Left cardiac atrium (tissue), 4 donors: ENCODE measurements around the gene FURIN. TPM values are rescaled to one million over a fixed set of nuclear protein-coding genes. Genes with fewer than 3 reads are reported as not detected.
"Not testable (repeated sequence)": the region's sequence is repeated elsewhere in the genome, so short reads cannot be mapped to it uniquely, and the experiment has no call there.

ENCODE experiments used
- ATAC-seq, 2 donors: fragments of 200-7000 bp; cut with Tn5 transposase; one replicate each; pipeline ENCODE4 v1.9.1; 2020; ENCODE audit warnings: mild to moderate bottlenecking in 2 of 2, moderate library complexity in 2 of 2
- DNase-seq: peaks from one replicate; pipeline ENCODE4 v3.0.0-alpha.2; 2020
- intact Hi-C, 2 donors: fragments of 100-400 bp; cut with DNase I; formaldehyde crosslinking; loops; one replicate each; pipeline versions ENCODE4 v1.14.1 to v1.15.1; 2022 to 2023
- total RNA-seq, 2 donors: library from RNA; stranded (reverse); fragmentation: NEBNext Ultra II Directional; extraction: Animal tissue kit (Norgen Biotek cat#: 25700); gene quantifications; one replicate each; pipeline ENCODE4 v1.2.1, GENCODE V29; 2021
- donor health status: DM: no; HTN: yes; CAD: no.
- donor health status: DM: no; HTN: yes; CAD: no; lungs with severe emphysema.
- donor health status: DM: yes; HTN: yes; CAD: no.
- donor health status: Dilated cardiomyopathy.

Gene FURIN
- total RNA-seq, 2 donors from 2014 or later = 57.7 to 78.6 TPM

GRCh38 chr15:90922712-90923322 lies 54.4 kb downstream of the FURIN start:
- peak; percentile 2 for DNase-seq
- ATAC-seq, intact Hi-C loops: not testable (repeated sequence)

GRCh38 chr15:90924375-90924774 lies 56.0 kb downstream of the FURIN start:
- ATAC-seq = no peak
- intact Hi-C loops = no loop called here
- no peak for DNase-seq

GRCh38 chr15:90926766-90927165 lies 58.4 kb downstream of the FURIN start:
- ATAC-seq, DNase-seq, intact Hi-C loops: not testable (repeated sequence)

GRCh38 chr15:90928106-90928505 lies 59.7 kb downstream of the FURIN start:
- ATAC-seq, intact Hi-C loops, DNase-seq: not testable (repeated sequence)

- intact Hi-C loops = no loop called here
- no peak for ATAC-seq
- DNase-seq = no peak
Measured at GRCh38 chr15:90929246-90930019, 61.0 kb downstream of the FURIN start.

GRCh38 chr15:90930861-90931574 lies 62.6 kb downstream of the FURIN start:
- DNase-seq (no peak), ATAC-seq (no peak)
- intact Hi-C loops = no loop called here

- no peak for DNase-seq
- no peak for ATAC-seq
- intact Hi-C loops = no loop called here
Measured at GRCh38 chr15:90931575-90931827, 63.1 kb downstream of the FURIN start.

GRCh38 chr15:90931828-90932659 lies 63.7 kb downstream of the FURIN start, which contains the start of gene HDDC3:
TSS of gene HDDC3 (minus strand) at chr15:90932549. CDS start at chr15:90932540, 9 bp downstream.
- peak; percentile 93 for DNase-seq
- ATAC-seq = peak; percentile 62 to 71
- intact Hi-C loops = loop anchor here in 1 of 2 donors (2.0 kb wide), 1 partner anchor 29 kb away; the partner anchor contains the start of gene MAN2A2

- ATAC-seq = no peak
- intact Hi-C loops = loop anchor here in 1 of 2 donors (2.0 kb wide), 1 partner anchor 30 kb away; the partner anchor contains the start of gene MAN2A2
- no peak for DNase-seq
Measured at GRCh38 chr15:90932660-90932991, 64.2 kb downstream of the FURIN start.

Other genes with a start within 250 kb of the FURIN start
- gene BLM, start 151.2 kb upstream of the FURIN start, total RNA-seq = 10 to 100 TPM; 13.8 to 14.9 TPM
- 10 to 100 TPM; 26.9 to 29.2 TPM for gene FES, start 15.9 kb downstream of the FURIN start, total RNA-seq
- 10 to 100 TPM; 79.3 to 83.2 TPM for gene MAN2A2, start 34.7 kb downstream of the FURIN start, total RNA-seq
- 10 to 100 TPM; 12.2 to 17.1 TPM for gene HDDC3, start 64.0 kb downstream of the FURIN start, total RNA-seq
- gene UNC45A, start 66.7 kb downstream of the FURIN start, total RNA-seq = 10 to 100 TPM; 27.3 to 29.5 TPM
- gene RCCD1, start 86.3 kb downstream of the FURIN start, total RNA-seq = 10 to 100 TPM in 1 of 2 donors, 1 to 10 TPM in 1; 8.4 to 10.6 TPM
- gene PRC1, start 125.9 kb downstream of the FURIN start, total RNA-seq = 1 to 10 TPM; 6.2 to 6.9 TPM
- gene VPS33B, start 154.0 kb downstream of the FURIN start, total RNA-seq = 1 to 10 TPM; 8.7 to 8.8 TPM
- gene SV2B, start 231.7 kb downstream of the FURIN start, total RNA-seq = 1 to 10 TPM; 1.2 to 1.8 TPM